ENCODE data around the gene EXOC3. TPM values are rescaled to one million over a fixed set of nuclear protein-coding genes. Genes with fewer than 3 reads are reported as not detected.

The EXOC3 gene
- total and polyA plus RNA-seq, 2 of the 8 experiments (the other 6 are each of a cell fraction or from before 2014, with no cell fraction given), result 14.4 to 30.0 TPM

- Histone ChIP-seq H2BK20ac (ENCODE audit: low read length) (no peak overlapping the region), H3K9me3 (ENCODE audit: insufficient read depth in 2 of 2, low read depth in 1 of 2, low read length in 1 of 2) (no peaks in the 10 kb centered on the region), H3K36me3 (ENCODE audit: control insufficient read depth in 2 of 4, insufficient read depth in 4 of 4, low read length in 3 of 4) (no peaks in the 10 kb centered on the region), H4K5ac (ENCODE audit: insufficient read length, low read depth, low read length) (no peak overlapping the region), H4K91ac (replicated peaks; ENCODE audit: insufficient read length, low read length) (no peak overlapping the region), H3K9ac (replicated peaks in 1 of 4; ENCODE audit: extremely low read depth in 1 of 4, low read depth in 3 of 4, low read length in 3 of 4) (no peak overlapping the region), H3K56ac (replicated peaks; ENCODE audit: insufficient read length, low read depth, low read length) (no peak overlapping the region), H3K18ac (ENCODE audit: extremely low read depth, low read length) (no peak overlapping the region), H3K23ac (ENCODE audit: insufficient read length) (no peak overlapping the region), H3K4me2 (ENCODE audit: insufficient read depth in 1 of 2, low read depth in 2 of 2, low read length in 2 of 2) (no peak overlapping the region), H3K4me3 (ENCODE audit: extremely low read depth in 1 of 4, insufficient read depth in 2 of 4, low read depth in 3 of 4, low read length in 4 of 4) (no peak overlapping the region), H3K23me2 (ENCODE audit: low read depth, low read length) (no peaks in the 10 kb centered on the region), H2AK5ac (ENCODE audit: low read depth, low read length) (no peak overlapping the region), H3K79me1 (ENCODE audit: low read depth, low read length) (no peaks in the 10 kb centered on the region), H3K4me1 (replicated peaks in 1 of 4; ENCODE audit: control insufficient read depth in 3 of 4, insufficient read depth in 4 of 4, low read length in 3 of 4) (peaks cover 0 to 10% (median 3%) of the 10 kb centered on the region in 4 experiments; a peak in 3 of 7 replicates), H4K20me1 (replicated peaks in 1 of 2; ENCODE audit: control insufficient read depth in 1 of 2, insufficient read depth in 2 of 2, low read length in 2 of 2) (no peaks in the 10 kb centered on the region), H3K27me3 (replicated peaks in 1 of 4; ENCODE audit: control insufficient read depth in 3 of 4, extremely low read depth in 1 of 4, insufficient read depth in 3 of 4, low read length in 3 of 4) (peaks cover 0 to 2% (median 0%) of the 10 kb centered on the region in 4 experiments; a peak in 1 of 7 replicates), H2BK15ac (ENCODE audit: low read length) (no peak overlapping the region), H3K79me2 (ENCODE audit: control insufficient read depth in 1 of 2, insufficient read depth in 2 of 2, low read length in 2 of 2) (no peaks in the 10 kb centered on the region), H2BK12ac (ENCODE audit: low read depth, low read length) (no peak overlapping the region), H2BK5ac (ENCODE audit: low read depth, low read length) (no peak overlapping the region), H4K8ac (ENCODE audit: extremely low read depth, insufficient read depth, low read length) (no peak overlapping the region), H2BK120ac (replicated peaks; ENCODE audit: low read depth, low read length) (no peak overlapping the region), H3K4ac (replicated peaks; ENCODE audit: insufficient read length, low read depth, low read length) (no peak overlapping the region), H2AFZ (ENCODE audit: low read length) (no peak overlapping the region), H3K14ac (ENCODE audit: insufficient read length) (no peak overlapping the region), H3K27ac (ENCODE audit: low read depth, low read length) (no peak overlapping the region)
- CTCF ChIA-PET (ENCODE audit: partially characterized antibody), result interaction anchor here (0.9 to 9.1 kb wide), 4 partner anchors 11 to 70 kb away, joined by 3 to 99 read pairs (median 4); no protein-coding TSS in a partner anchor
- DNase-seq (ENCODE audit: low read depth in 1 of 2, low spot score in 2 of 2) (no peak), FAIRE-seq (no peak)
- 96% methylated on average over 38 of the region's 52 CpGs; no CpG with 5 or more reads in 1 of the 2 experiments for WGBS, 2 experiments (ENCODE audit: extremely low coverage in 1 of 2, insufficient coverage in 1 of 2, insufficient read length in 1 of 2, insufficient replicate concordance in 2 of 2, low coverage in 1 of 2, low lambda C conversion rate in 2 of 2, missing lambda C conversion rate in 1 of 2)
- POLR2A ChIA-PET (ENCODE audit: partially characterized antibody), result interaction anchor here (1.7 kb wide), 1 partner anchor 21 kb away, joined by 5 read pairs; no protein-coding TSS in a partner anchor
- TF ChIP-seq CTBP2 (IDR thresholded peaks at IDR 0.05; ENCODE audit: borderline replicate concordance, insufficient read depth, insufficient read length, low read length) (no peak), BCL11A (IDR thresholded peaks at IDR 0.05; ENCODE audit: low read depth in 2 of 2, low read length in 2 of 2) (no peak), GABPA (IDR thresholded peaks at IDR 0.05; ENCODE audit: borderline replicate concordance, insufficient read depth, low read length) (no peak), E2F6 (IDR thresholded peaks at IDR 0.05) (no peak), CREB1 (IDR thresholded peaks at IDR 0.05) (no peak), USF2 (IDR thresholded peaks at IDR 0.05; ENCODE audit: low read length) (no peak), TBP (IDR thresholded peaks at IDR 0.05; ENCODE audit: low read depth, low read length) (no peak)
These were observed 22.2 kb upstream of the EXOC3 start for GRCh38 chr5:420632-421286.
